Measurements from ENCODE around the gene LRRC75A. TPM values are rescaled to one million over a fixed set of nuclear protein-coding genes. Genes with fewer than 3 reads are reported as not detected.
"Not testable (repeated sequence)": the region's sequence is repeated elsewhere in the genome, so short reads cannot be mapped to it uniquely, and the experiment has no call there.

The LRRC75A gene
- total RNA-seq, 1 donor from 2014 or later: 0.98 TPM

DNA sequence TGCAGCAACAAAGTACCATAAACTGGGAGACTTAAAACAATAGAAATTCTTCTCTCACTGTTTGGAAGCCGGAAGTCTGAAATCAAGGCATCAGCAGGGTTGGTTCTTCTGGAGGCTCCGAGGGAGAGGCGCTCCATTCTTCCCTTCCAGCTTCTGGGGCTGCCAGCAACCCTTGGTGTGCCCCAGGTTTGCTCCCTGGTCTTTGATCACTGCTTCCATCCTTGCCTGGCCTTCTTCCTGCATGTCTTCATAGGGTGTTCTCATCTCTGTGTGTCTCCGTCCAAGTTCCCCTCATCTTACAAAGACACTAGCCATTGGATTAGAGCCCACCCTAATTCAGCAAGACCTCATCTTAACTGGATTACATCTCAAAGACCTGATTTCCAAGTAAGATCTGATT is 35.3 kb upstream of the LRRC75A start:
- ChIA-PET CTCF (no interaction called here), POLR2A (no interaction called here)
- Mint-ChIP-seq H3K27ac (no peak overlapping the region), H3K9me3 (no peaks in the 10 kb centered on the region), H3K36me3 (ENCODE audit: low read depth) (no peaks in the 10 kb centered on the region), H3K4me3 (no peak overlapping the region), H3K4me1 (peaks cover 4% of the 10 kb centered on the region), H3K27me3 (peaks cover 37% of the 10 kb centered on the region)
- TF ChIP-seq, protein P1, sequence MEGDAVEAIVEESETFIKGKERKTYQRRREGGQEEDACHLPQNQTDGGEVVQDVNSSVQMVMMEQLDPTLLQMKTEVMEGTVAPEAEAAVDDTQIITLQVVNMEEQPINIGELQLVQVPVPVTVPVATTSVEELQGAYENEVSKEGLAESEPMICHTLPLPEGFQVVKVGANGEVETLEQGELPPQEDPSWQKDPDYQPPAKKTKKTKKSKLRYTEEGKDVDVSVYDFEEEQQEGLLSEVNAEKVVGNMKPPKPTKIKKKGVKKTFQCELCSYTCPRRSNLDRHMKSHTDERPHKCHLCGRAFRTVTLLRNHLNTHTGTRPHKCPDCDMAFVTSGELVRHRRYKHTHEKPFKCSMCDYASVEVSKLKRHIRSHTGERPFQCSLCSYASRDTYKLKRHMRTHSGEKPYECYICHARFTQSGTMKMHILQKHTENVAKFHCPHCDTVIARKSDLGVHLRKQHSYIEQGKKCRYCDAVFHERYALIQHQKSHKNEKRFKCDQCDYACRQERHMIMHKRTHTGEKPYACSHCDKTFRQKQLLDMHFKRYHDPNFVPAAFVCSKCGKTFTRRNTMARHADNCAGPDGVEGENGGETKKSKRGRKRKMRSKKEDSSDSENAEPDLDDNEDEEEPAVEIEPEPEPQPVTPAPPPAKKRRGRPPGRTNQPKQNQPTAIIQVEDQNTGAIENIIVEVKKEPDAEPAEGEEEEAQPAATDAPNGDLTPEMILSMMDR (IDR thresholded peaks at IDR 0.05): no peak
- DNase-seq (no peak), ATAC-seq (ENCODE audit: low read depth) (no peak)
- intact Hi-C loops (cut with micrococcal nuclease): no loop called here

- H3K36me3 Mint-ChIP-seq (ENCODE audit: low read depth); H3K4me1 Mint-ChIP-seq; ATAC-seq (ENCODE audit: low read depth); intact Hi-C loops (cut with micrococcal nuclease); H3K27ac Mint-ChIP-seq; DNase-seq; H3K4me3 Mint-ChIP-seq; H3K9me3 Mint-ChIP-seq: not testable (repeated sequence)
- ChIA-PET CTCF (interaction anchor here (0.6 kb wide), 1 partner anchor 251 kb away, joined by 3 read pairs; no protein-coding TSS in a partner anchor), POLR2A (interaction anchor here (0.8 to 1.1 kb wide), 2 partner anchors 10 to 44 kb away, joined by 3 read pairs; partner anchors contain the start of gene ZNF287)
- H3K27me3 Mint-ChIP-seq: peaks cover 36% of the 10 kb centered on the region
Observed at GRCh38 chr17:16525556-16525955, 33.6 kb upstream of the LRRC75A start.

- TF ChIP-seq, protein P1 (IDR thresholded peaks at IDR 0.05): peak; percentile 31
- Mint-ChIP-seq H3K27ac (no peak overlapping the region), H3K36me3 (ENCODE audit: low read depth) (no peaks in the 10 kb centered on the region), H3K27me3 (peaks cover 36% of the 10 kb centered on the region), H3K4me1 (peaks cover 6% of the 10 kb centered on the region), H3K9me3 (no peaks in the 10 kb centered on the region), H3K4me3 (no peak overlapping the region)
- peak; percentile 19 for DNase-seq
- peak; percentile 94 for ATAC-seq (ENCODE audit: low read depth)
- intact Hi-C loops (cut with micrococcal nuclease): loop anchor here (1.0 kb wide), 4 partner anchors 68 to 217 kb away; no protein-coding TSS in a partner anchor
- POLR2A ChIA-PET: interaction anchor here (0.8 to 3.4 kb wide), 3 partner anchors 15 to 141 kb away, joined by 3 to 9 read pairs (median 3); partner anchors contain the start of gene UBB
- CTCF ChIA-PET: interaction anchor here (0.6 to 6.9 kb wide), 20 partner anchors 9 to 235 kb away, joined by 3 to 119 read pairs (median 4); no protein-coding TSS in a partner anchor
Observed at GRCh38 chr17:16521070-16521727, 29.2 kb upstream of the LRRC75A start.

DNA sequence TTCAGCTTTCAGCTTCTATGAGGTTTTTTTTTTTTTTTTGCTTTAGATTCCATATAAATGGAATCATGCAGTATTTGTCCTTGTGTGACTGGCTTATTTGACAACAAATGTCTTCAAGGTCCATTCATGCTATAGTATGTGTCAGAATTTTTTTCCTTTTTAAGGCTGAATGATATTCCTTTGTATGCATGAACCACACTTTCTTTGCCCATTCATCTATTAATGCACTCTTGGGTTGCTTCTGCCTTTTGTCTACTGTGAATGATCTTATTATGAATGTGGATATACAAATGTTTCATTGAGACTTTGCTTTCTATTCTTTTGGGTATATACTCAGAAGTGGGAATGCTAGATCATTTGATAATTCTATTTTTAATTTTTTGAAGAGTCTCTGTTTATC is 27.0 kb upstream of the LRRC75A start:
- Mint-ChIP-seq H3K27ac (no peak overlapping the region), H3K4me3 (no peak overlapping the region), H3K9me3 (no peaks in the 10 kb centered on the region), H3K4me1 (peaks cover 3% of the 10 kb centered on the region), H3K36me3 (ENCODE audit: low read depth) (no peaks in the 10 kb centered on the region), H3K27me3 (peaks cover 42% of the 10 kb centered on the region)
- DNase-seq (no peak), ATAC-seq (ENCODE audit: low read depth) (no peak)
- ChIA-PET POLR2A (no interaction called here), CTCF (interaction anchor here (1.1 to 6.9 kb wide), 3 partner anchors 27 to 154 kb away, joined by 3 to 119 read pairs (median 4); no protein-coding TSS in a partner anchor)
- intact Hi-C loops (cut with micrococcal nuclease): no loop called here
- TF ChIP-seq, protein P1 (IDR thresholded peaks at IDR 0.05): no peak

DNA sequence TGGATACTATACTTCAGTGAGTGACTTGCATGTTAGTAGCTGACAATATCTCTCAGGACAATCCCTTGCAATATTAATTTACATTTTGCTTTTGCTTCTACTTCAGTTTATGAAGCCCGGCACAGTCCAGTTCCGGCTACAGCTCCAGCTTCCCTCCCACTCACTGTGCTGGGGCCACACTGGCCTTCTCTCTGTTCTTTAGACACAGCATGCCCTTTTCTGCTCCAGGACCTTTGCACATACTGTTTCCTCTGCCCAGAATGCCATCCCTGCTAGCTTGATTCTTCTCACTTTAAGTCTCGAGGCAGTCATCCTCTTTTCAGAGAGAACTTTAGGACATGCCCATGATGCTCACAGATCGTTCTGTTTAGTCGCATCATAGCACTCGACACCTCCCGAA is 25.5 kb upstream of the LRRC75A start:
- Mint-ChIP-seq H3K27ac (no peak overlapping the region), H3K4me1 (peaks cover 3% of the 10 kb centered on the region), H3K9me3 (no peaks in the 10 kb centered on the region), H3K36me3 (ENCODE audit: low read depth) (no peaks in the 10 kb centered on the region), H3K27me3 (peaks cover 45% of the 10 kb centered on the region), H3K4me3 (no peak overlapping the region)
- intact Hi-C loops (cut with micrococcal nuclease): no loop called here
- ChIA-PET CTCF (interaction anchor here (0.8 to 1.5 kb wide), 2 partner anchors 19 to 152 kb away, joined by 3 to 4 read pairs; no protein-coding TSS in a partner anchor), POLR2A (no interaction called here)
- TF ChIP-seq, protein P1 (IDR thresholded peaks at IDR 0.05): no peak
- ATAC-seq (ENCODE audit: low read depth) (no peak), DNase-seq (no peak)

Data from activated B cell treated with CpG ODN at 0.5 μM for 24 hours (primary cell).